ENCODE data around the gene PES1. TPM values are rescaled to one million over a fixed set of nuclear protein-coding genes. Genes with fewer than 3 reads are reported as not detected.
A peak's percentile ranks its signal among the peaks of the same experiment; 100 is the strongest.
"Not testable (repeated sequence)": the region's sequence is repeated elsewhere in the genome, so short reads cannot be mapped to it uniquely, and the experiment has no call there.

Gene PES1
- total and polyA plus RNA-seq, 2 donors from 2014 or later, result 57.0 to 68.4 TPM

GRCh38 chr22:30564045-30564760, 27.5 kb downstream of the PES1 start:
- intact Hi-C loops (cut with DNase I), result no loop called here
- H3K9ac ChIP-seq (ENCODE audit: low read length in 3 of 3), result no peak overlapping the region
- no peak for FAIRE-seq
- no peaks in the 10 kb centered on the region for H3K27me3 ChIP-seq (ENCODE audit: control insufficient read depth, insufficient read depth, low read length)
- H3K36me3 ChIP-seq (ENCODE audit: control insufficient read depth in 2 of 3, insufficient read depth in 3 of 3, low read length in 3 of 3), result no peaks in the 10 kb centered on the region
- no peak for DNase-seq
- no peak for TF ChIP-seq CTCF (IDR thresholded peaks at IDR 0.05; ENCODE audit: borderline replicate concordance, extremely low read depth, insufficient read depth)
- no peaks in the 10 kb centered on the region for H3K9me3 ChIP-seq (ENCODE audit: control insufficient read depth in 2 of 3, insufficient read depth in 1 of 3, low read length in 3 of 3)
- H3K27ac ChIP-seq (ENCODE audit: low read depth in 2 of 2, low read length in 2 of 2), result no peak overlapping the region
- peaks cover 0 to 19% (median 13%) of the 10 kb centered on the region in 3 donors for H3K4me1 ChIP-seq (ENCODE audit: control insufficient read depth in 2 of 3, insufficient read depth in 2 of 3, low read depth in 1 of 3, low read length in 3 of 3)
- no peak overlapping the region for H3K4me3 ChIP-seq (ENCODE audit: low read length in 3 of 3)

- intact Hi-C loops (cut with DNase I), result no loop called here
- peaks cover 0 to 19% (median 13%) of the 10 kb centered on the region in 3 donors for H3K4me1 ChIP-seq (ENCODE audit: control insufficient read depth in 2 of 3, insufficient read depth in 2 of 3, low read depth in 1 of 3, low read length in 3 of 3)
- no peaks in the 10 kb centered on the region for H3K36me3 ChIP-seq (ENCODE audit: control insufficient read depth in 2 of 3, insufficient read depth in 3 of 3, low read length in 3 of 3)
- no peaks in the 10 kb centered on the region for H3K9me3 ChIP-seq (ENCODE audit: control insufficient read depth in 2 of 3, insufficient read depth in 1 of 3, low read length in 3 of 3)
- no peak overlapping the region for H3K9ac ChIP-seq (ENCODE audit: low read length in 3 of 3)
- no peaks in the 10 kb centered on the region for H3K27me3 ChIP-seq (ENCODE audit: control insufficient read depth, insufficient read depth, low read length)
- FAIRE-seq, result no peak
- no peak for TF ChIP-seq CTCF (IDR thresholded peaks at IDR 0.05; ENCODE audit: borderline replicate concordance, extremely low read depth, insufficient read depth)
- H3K27ac ChIP-seq (ENCODE audit: low read depth in 2 of 2, low read length in 2 of 2), result no peak overlapping the region
- DNase-seq, result no peak
- H3K4me3 ChIP-seq (ENCODE audit: low read length in 3 of 3), result no peak overlapping the region
Observed at GRCh38 chr22:30562366-30562765, 29.3 kb downstream of the PES1 start.

GRCh38 chr22:30561402-30562189, 30.1 kb downstream of the PES1 start:
- no peak for FAIRE-seq
- DNase-seq, result no peak
- no peak overlapping the region for H3K27ac ChIP-seq (ENCODE audit: low read depth in 2 of 2, low read length in 2 of 2)
- no peak overlapping the region for H3K4me3 ChIP-seq (ENCODE audit: low read length in 3 of 3)
- no peaks in the 10 kb centered on the region for H3K27me3 ChIP-seq (ENCODE audit: control insufficient read depth, insufficient read depth, low read length)
- H3K4me1 ChIP-seq (ENCODE audit: control insufficient read depth in 2 of 3, insufficient read depth in 2 of 3, low read depth in 1 of 3, low read length in 3 of 3), result peaks cover 0 to 19% (median 13%) of the 10 kb centered on the region in 3 donors
- H3K9me3 ChIP-seq (ENCODE audit: control insufficient read depth in 2 of 3, insufficient read depth in 1 of 3, low read length in 3 of 3), result no peaks in the 10 kb centered on the region
- H3K9ac ChIP-seq (ENCODE audit: low read length in 3 of 3), result no peak overlapping the region
- no peaks in the 10 kb centered on the region for H3K36me3 ChIP-seq (ENCODE audit: control insufficient read depth in 2 of 3, insufficient read depth in 3 of 3, low read length in 3 of 3)
- intact Hi-C loops (cut with DNase I), result no loop called here
- TF ChIP-seq CTCF (IDR thresholded peaks at IDR 0.05; ENCODE audit: borderline replicate concordance, extremely low read depth, insufficient read depth), result no peak

- H3K9me3 ChIP-seq (ENCODE audit: control insufficient read depth in 2 of 3, insufficient read depth in 1 of 3, low read length in 3 of 3); H3K4me3 ChIP-seq (ENCODE audit: low read length in 3 of 3); FAIRE-seq; H3K9ac ChIP-seq (ENCODE audit: low read length in 3 of 3); DNase-seq; intact Hi-C loops (cut with DNase I); H3K36me3 ChIP-seq (ENCODE audit: control insufficient read depth in 2 of 3, insufficient read depth in 3 of 3, low read length in 3 of 3); H3K27me3 ChIP-seq (ENCODE audit: control insufficient read depth, insufficient read depth, low read length): not testable (repeated sequence)
- Histone ChIP-seq H3K27ac (ENCODE audit: low read depth in 2 of 2, low read length in 2 of 2) (peak overlapping the region; percentile 60 to 65), H3K4me1 (ENCODE audit: control insufficient read depth in 2 of 3, insufficient read depth in 2 of 3, low read depth in 1 of 3, low read length in 3 of 3) (peaks cover 0 to 17% (median 13%) of the 10 kb centered on the region in 3 donors)
Observed at GRCh38 chr22:30560643-30561202, 31.0 kb downstream of the PES1 start.
